Measurements from ENCODE around the gene MAPK8.

The MAPK8 gene

GRCh38 chr10:48442090-48442808 is 135.8 kb downstream of the MAPK8 start:
- no peak for TF ChIP-seq POLR2AphosphoS5 (IDR thresholded peaks at IDR 0.05; ENCODE audit: low read depth)
- H3K27ac ChIP-seq (replicated peaks) = no peak overlapping the region
- H3K4me3 ChIP-seq (replicated peaks; ENCODE audit: insufficient read depth, low read length) = no peak overlapping the region
- H3K27me3 ChIP-seq (ENCODE audit: insufficient read depth, poor library complexity, severe bottlenecking) = no peaks in the 10 kb centered on the region
- no peak for DNase-seq (ENCODE audit: low read depth in 1 of 2, low spot score in 1 of 2)

DNA sequence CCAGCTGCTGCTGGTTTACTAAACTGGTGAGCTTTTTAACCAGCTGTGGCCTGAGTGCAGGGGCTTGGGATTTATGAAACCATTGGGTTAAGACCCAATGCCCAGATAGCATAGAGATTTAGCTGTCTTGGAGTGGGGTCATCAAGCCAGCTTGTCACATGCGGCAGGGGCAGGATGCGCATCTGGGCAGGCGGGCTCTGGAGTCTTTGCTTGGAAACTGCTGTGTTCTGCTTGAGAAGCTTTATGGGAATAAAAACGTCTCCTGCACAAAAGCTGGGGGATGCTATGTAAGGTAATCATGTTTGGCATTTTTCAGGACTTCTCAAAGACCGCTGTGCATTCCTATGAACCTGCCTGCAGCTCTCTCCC is 136.3 kb downstream of the MAPK8 start:
- Histone ChIP-seq H3K27me3 (ENCODE audit: insufficient read depth, poor library complexity, severe bottlenecking) (no peaks in the 10 kb centered on the region), H3K4me3 (replicated peaks; ENCODE audit: insufficient read depth, low read length) (no peak overlapping the region), H3K27ac (replicated peaks) (no peak overlapping the region)
- no peak for DNase-seq (ENCODE audit: low read depth in 1 of 2, low spot score in 1 of 2)
- no peak for TF ChIP-seq GABPA (IDR thresholded peaks at IDR 0.05; ENCODE audit: low read depth)
- no peak for TF ChIP-seq CTCF (IDR thresholded peaks at IDR 0.05; ENCODE audit: insufficient read depth, low read length)
- TF ChIP-seq REST (IDR thresholded peaks at IDR 0.05; ENCODE audit: insufficient replicate concordance, low read depth) = no peak
- TF ChIP-seq POLR2AphosphoS5 (IDR thresholded peaks at IDR 0.05; ENCODE audit: low read depth) = no peak
- TF ChIP-seq SPI1 (IDR thresholded peaks at IDR 0.05; ENCODE audit: borderline replicate concordance, low read depth) = no peak

DNA sequence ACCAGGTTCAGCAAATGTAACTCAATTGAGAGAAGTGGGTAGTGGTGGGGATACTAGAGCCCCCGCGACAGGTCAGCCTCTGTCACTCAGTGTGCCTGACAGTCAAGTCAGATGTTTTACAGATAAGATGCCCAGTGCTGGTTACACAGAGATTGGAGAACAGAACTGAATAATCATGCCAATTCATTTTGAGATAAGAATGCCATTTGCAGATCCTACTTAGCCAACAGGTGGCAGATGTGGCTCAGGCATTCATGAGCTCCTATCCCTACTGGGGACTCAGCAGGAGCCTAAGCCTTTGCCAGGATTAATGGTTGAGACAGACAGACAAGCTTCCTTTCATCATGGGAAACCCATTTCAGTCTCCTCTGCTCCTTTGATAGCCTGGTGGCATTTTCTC is 137.8 kb downstream of the MAPK8 start:
- TF ChIP-seq CTCF (IDR thresholded peaks at IDR 0.05; ENCODE audit: insufficient read depth, low read length) (peak; percentile 14), SPI1 (IDR thresholded peaks at IDR 0.05; ENCODE audit: borderline replicate concordance, low read depth) (no peak), REST (IDR thresholded peaks at IDR 0.05; ENCODE audit: insufficient replicate concordance, low read depth) (no peak), POLR2AphosphoS5 (IDR thresholded peaks at IDR 0.05; ENCODE audit: low read depth) (no peak), GABPA (IDR thresholded peaks at IDR 0.05; ENCODE audit: low read depth) (no peak)
- Histone ChIP-seq H3K27me3 (ENCODE audit: insufficient read depth, poor library complexity, severe bottlenecking) (no peaks in the 10 kb centered on the region), H3K27ac (replicated peaks) (no peak overlapping the region), H3K4me3 (replicated peaks; ENCODE audit: insufficient read depth, low read length) (no peak overlapping the region)
- DNase-seq (ENCODE audit: low read depth in 1 of 2, low spot score in 1 of 2) = peak in 1 of 2 experiments; percentile 53

DNA sequence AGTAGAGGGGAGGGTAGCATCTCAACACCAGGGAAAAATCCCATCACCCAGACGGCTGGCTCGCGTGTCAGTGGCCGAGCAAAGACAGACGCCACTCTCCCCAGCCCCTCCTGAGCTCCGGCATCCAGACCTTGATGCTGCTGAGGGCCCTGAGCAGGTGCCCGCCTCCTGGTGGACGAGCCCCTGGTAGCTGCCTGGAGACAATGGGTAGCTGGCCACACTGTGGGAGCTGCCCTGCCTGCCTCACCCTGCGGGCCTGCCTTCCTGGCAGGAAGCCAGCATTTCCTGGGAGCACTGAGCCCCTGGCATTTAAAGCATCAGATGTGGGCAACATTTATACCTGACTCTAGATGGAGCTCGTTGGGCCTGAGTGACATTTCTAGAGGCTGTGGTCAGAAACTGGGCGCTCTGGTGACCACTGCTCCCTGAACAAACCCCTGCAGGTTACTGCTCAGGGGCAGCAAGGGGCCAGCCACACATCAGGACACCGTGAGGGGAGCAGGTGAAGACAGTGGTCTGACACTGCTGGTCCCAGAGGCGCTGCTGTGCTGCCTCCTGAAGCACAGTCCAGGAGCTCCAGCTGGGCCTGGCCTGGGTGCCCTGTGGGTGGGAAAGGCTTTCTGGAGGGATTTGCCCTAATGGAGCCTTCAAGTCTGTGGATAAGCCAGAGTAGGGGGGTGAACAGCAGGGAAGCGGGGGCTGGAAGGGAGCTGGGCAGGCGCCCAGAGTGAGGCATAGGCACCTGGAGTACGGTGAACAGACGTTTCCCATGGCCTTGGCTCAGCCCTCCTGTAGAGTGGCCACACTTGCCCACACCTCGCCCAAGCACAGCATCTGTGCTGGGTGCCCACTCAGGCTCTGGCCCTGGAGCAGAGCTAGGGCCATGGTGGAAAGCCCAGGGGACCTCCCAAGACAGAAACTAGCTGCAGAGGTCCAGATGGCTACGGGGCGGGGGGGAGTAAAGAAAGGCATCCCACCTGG is 138.7 kb downstream of the MAPK8 start:
- no peak for DNase-seq (ENCODE audit: low read depth in 1 of 2, low spot score in 1 of 2)
- no peak overlapping the region for H3K4me3 ChIP-seq (replicated peaks; ENCODE audit: insufficient read depth, low read length)
- H3K27ac ChIP-seq (replicated peaks) = no peak overlapping the region
- H3K27me3 ChIP-seq (ENCODE audit: insufficient read depth, poor library complexity, severe bottlenecking) = no peaks in the 10 kb centered on the region
- TF ChIP-seq SPI1 (IDR thresholded peaks at IDR 0.05; ENCODE audit: borderline replicate concordance, low read depth) = no peak
- no peak for TF ChIP-seq POLR2AphosphoS5 (IDR thresholded peaks at IDR 0.05; ENCODE audit: low read depth)
- no peak for TF ChIP-seq CTCF (IDR thresholded peaks at IDR 0.05; ENCODE audit: insufficient read depth, low read length)
